Stimulated activated CD8-positive, alpha-beta memory T cell treated with anti-CD3 and anti-CD28 coated beads, Interleukin-4, amount 100 ng/mL, for 24 hours (primary cell): ENCODE results near the gene BTBD8.

Experiments used
- DNase-seq: peaks from one replicate; pipeline ENCODE4 v3.0.0-alpha.2; 2020; ENCODE audit warnings: low read depth

BTBD8 gene

GRCh38 chr1:92094090-92094489, 13.9 kb downstream of the BTBD8 start:
- DNase-seq, result no peak

GRCh38 chr1:92094595-92094994, 14.4 kb downstream of the BTBD8 start:
- DNase-seq, result no peak

GRCh38 chr1:92095874-92096273, 15.7 kb downstream of the BTBD8 start:
- DNase-seq, result no peak

- DNase-seq, result no peak
Measured at GRCh38 chr1:92096317-92096716, 16.2 kb downstream of the BTBD8 start.

GRCh38 chr1:92105546-92106081, 25.5 kb downstream of the BTBD8 start:
- no peak for DNase-seq

GRCh38 chr1:92108631-92109030, 28.5 kb downstream of the BTBD8 start:
- DNase-seq, result no peak

GRCh38 chr1:92117526-92117925, 37.4 kb downstream of the BTBD8 start:
- no peak for DNase-seq

- DNase-seq, result no peak
Measured at GRCh38 chr1:92118826-92119225, 38.7 kb downstream of the BTBD8 start.

- DNase-seq, result no peak
Measured at GRCh38 chr1:92123868-92124267, 43.7 kb downstream of the BTBD8 start.

- DNase-seq, result no peak
Measured at GRCh38 chr1:92125204-92125603, 45.1 kb downstream of the BTBD8 start.

GRCh38 chr1:92126088-92126487, 45.9 kb downstream of the BTBD8 start:
- DNase-seq, result no peak

- DNase-seq, result no peak
Measured at GRCh38 chr1:92134331-92134730, 54.2 kb downstream of the BTBD8 start.

- no peak for DNase-seq
Measured at GRCh38 chr1:92136341-92136740, 56.2 kb downstream of the BTBD8 start.

GRCh38 chr1:92154934-92155333, 74.8 kb downstream of the BTBD8 start:
- no peak for DNase-seq

GRCh38 chr1:92159593-92159992, 79.4 kb downstream of the BTBD8 start:
- no peak for DNase-seq

- no peak for DNase-seq
Measured at GRCh38 chr1:92165389-92165788, 85.2 kb downstream of the BTBD8 start.

GRCh38 chr1:92167151-92167550, 87.0 kb downstream of the BTBD8 start:
- DNase-seq, result no peak

GRCh38 chr1:92168657-92169056, 88.5 kb downstream of the BTBD8 start:
- DNase-seq, result no peak

- no peak for DNase-seq
Measured at GRCh38 chr1:92169214-92170005, 89.3 kb downstream of the BTBD8 start.

GRCh38 chr1:92184632-92185031, 104.5 kb downstream of the BTBD8 start:
- DNase-seq, result no peak

- DNase-seq, result no peak
Measured at GRCh38 chr1:92186081-92186480, 105.9 kb downstream of the BTBD8 start.

GRCh38 chr1:92188436-92189255, 108.5 kb downstream of the BTBD8 start:
- no peak for DNase-seq

- DNase-seq, result no peak
Measured at GRCh38 chr1:92191726-92192125, 111.6 kb downstream of the BTBD8 start.
